Measurements from ENCODE around the gene FLYWCH1. TPM values are rescaled to one million over a fixed set of nuclear protein-coding genes. Genes with fewer than 3 reads are reported as not detected.

FLYWCH1 gene
- total RNA-seq, 1 experiment from 2014 or later, result 12.5 TPM

GRCh38 chr16:2926650-2926999 is 14.9 kb downstream of the FLYWCH1 start:
- H3K4me1 ChIP-seq (ENCODE audit: insufficient read depth, low read length), result no peaks in the 10 kb centered on the region
- H2BK120ac ChIP-seq (ENCODE audit: low read depth, low read length, poor library complexity, severe bottlenecking), result no peak overlapping the region
- H3K4me3 Mint-ChIP-seq, result no peak overlapping the region
- TF ChIP-seq, protein P1, sequence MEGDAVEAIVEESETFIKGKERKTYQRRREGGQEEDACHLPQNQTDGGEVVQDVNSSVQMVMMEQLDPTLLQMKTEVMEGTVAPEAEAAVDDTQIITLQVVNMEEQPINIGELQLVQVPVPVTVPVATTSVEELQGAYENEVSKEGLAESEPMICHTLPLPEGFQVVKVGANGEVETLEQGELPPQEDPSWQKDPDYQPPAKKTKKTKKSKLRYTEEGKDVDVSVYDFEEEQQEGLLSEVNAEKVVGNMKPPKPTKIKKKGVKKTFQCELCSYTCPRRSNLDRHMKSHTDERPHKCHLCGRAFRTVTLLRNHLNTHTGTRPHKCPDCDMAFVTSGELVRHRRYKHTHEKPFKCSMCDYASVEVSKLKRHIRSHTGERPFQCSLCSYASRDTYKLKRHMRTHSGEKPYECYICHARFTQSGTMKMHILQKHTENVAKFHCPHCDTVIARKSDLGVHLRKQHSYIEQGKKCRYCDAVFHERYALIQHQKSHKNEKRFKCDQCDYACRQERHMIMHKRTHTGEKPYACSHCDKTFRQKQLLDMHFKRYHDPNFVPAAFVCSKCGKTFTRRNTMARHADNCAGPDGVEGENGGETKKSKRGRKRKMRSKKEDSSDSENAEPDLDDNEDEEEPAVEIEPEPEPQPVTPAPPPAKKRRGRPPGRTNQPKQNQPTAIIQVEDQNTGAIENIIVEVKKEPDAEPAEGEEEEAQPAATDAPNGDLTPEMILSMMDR (conservative IDR thresholded peaks at IDR 0.05), result no peak
- no peak overlapping the region for H3K4ac ChIP-seq (ENCODE audit: low read depth, low read length)
- H3K4me2 ChIP-seq (ENCODE audit: insufficient read depth, insufficient read length, low read length), result no peak overlapping the region
- no peak overlapping the region for H3K9ac ChIP-seq (ENCODE audit: extremely low read depth, insufficient read length, low read length)
- H3T11ph ChIP-seq (ENCODE audit: low read length), result no peak overlapping the region
- H4K5ac ChIP-seq (ENCODE audit: insufficient read length, low read depth, low read length), result no peak overlapping the region
- peaks cover 6% of the 10 kb centered on the region for H3K27me3 Mint-ChIP-seq (ENCODE audit: low read depth)
- H4K91ac ChIP-seq (ENCODE audit: insufficient read length, low read depth, low read length), result no peak overlapping the region
- no peaks in the 10 kb centered on the region for H3K27me3 ChIP-seq (ENCODE audit: insufficient read depth, low read length)
- no peaks in the 10 kb centered on the region for H3K9me3 ChIP-seq (ENCODE audit: control insufficient read depth, low read depth, low read length)
- peaks cover 5% of the 10 kb centered on the region for H3K23me2 ChIP-seq (ENCODE audit: insufficient read length, low read depth, low read length, poor library complexity, severe bottlenecking)
- no peak overlapping the region for H3K27ac ChIP-seq (ENCODE audit: insufficient read length, low read depth, low read length)
- no peak overlapping the region for H4K8ac ChIP-seq (replicated peaks; ENCODE audit: insufficient read length, low read depth, low read length)
- H3K79me1 ChIP-seq (ENCODE audit: insufficient read depth, low read depth, low read length, poor library complexity, severe bottlenecking), result no peaks in the 10 kb centered on the region
- no peak overlapping the region for H2BK5ac ChIP-seq (ENCODE audit: insufficient read length, low read length)
- no peak overlapping the region for H2AK5ac ChIP-seq (ENCODE audit: insufficient read length, low read length)
- no peak overlapping the region for H3K14ac ChIP-seq (ENCODE audit: insufficient read depth, low read length)
- no peak overlapping the region for H2BK12ac ChIP-seq (ENCODE audit: insufficient read length, low read depth, low read length)
- peaks cover 10 to 18% (median 14%) of the 10 kb centered on the region in 3 experiments for H3K36me3 Mint-ChIP-seq (ENCODE audit: insufficient read depth in 1 of 3, low read depth in 3 of 3)
- H3K18ac ChIP-seq (ENCODE audit: insufficient read length, low read depth, low read length), result no peak overlapping the region
- H3K79me2 ChIP-seq (ENCODE audit: insufficient read depth, low read length), result no peaks in the 10 kb centered on the region
- no peak overlapping the region for H3K56ac ChIP-seq (ENCODE audit: insufficient read length, low read depth, low read length)
- H3K23ac ChIP-seq (ENCODE audit: insufficient read length, low read depth, low read length), result no peak overlapping the region
- H2BK15ac ChIP-seq (ENCODE audit: low read depth, low read length), result no peak overlapping the region
- peaks cover 10 to 11% of the 10 kb centered on the region in 2 experiments for H3K9me3 Mint-ChIP-seq
- H2BK20ac ChIP-seq (ENCODE audit: low read depth, low read length, poor library complexity, severe bottlenecking), result no peak overlapping the region
- no peaks in the 10 kb centered on the region for H4K20me1 ChIP-seq (ENCODE audit: control insufficient read depth, insufficient read depth, insufficient read length)
- H3K4me1 Mint-ChIP-seq, result peaks cover 28 to 30% of the 10 kb centered on the region in 2 experiments
- DNase-seq, result no peak
- WGBS (ENCODE audit: extremely low coverage, insufficient read length, low lambda C conversion rate), result no CpG with 5 or more reads among the region's 5 CpGs
- no peak overlapping the region for H3K27ac Mint-ChIP-seq
- no peak overlapping the region for H2AFZ ChIP-seq (ENCODE audit: low read length)

Data from H9 (cell line).